ENCODE results near the gene ARRDC1. TPM values are rescaled to one million over a fixed set of nuclear protein-coding genes. Genes with fewer than 3 reads are reported as not detected.
A peak's percentile ranks its signal among the peaks of the same experiment; 100 is the strongest.

The ARRDC1 gene
- polyA plus RNA-seq (2011; rRNA removed), result 22.0 and 46.1 TPM in 2 replicates
- 17.2 and 31.7 TPM in 2 replicates for polyA minus RNA-seq (2011; rRNA and poly(A)+ RNA removed)

GRCh38 chr9:137605121-137606004, at the start of gene ARRDC1:
ARRDC1 (plus strand) TSS chr9:137605686; CDS start chr9:137605718, 32 bp downstream.
- TF ChIP-seq CTCF (IDR thresholded peaks at IDR 0.05; ENCODE audit: insufficient read depth, low read depth, low read length), result no peak
- Histone ChIP-seq H3K4me3 (ENCODE audit: low read depth, low read length) (peak within 1 kb of the TSS; percentile 73), H3K36me3 (ENCODE audit: control insufficient read depth, insufficient read depth, low read length) (no peaks in the 10 kb centered on the region), H3K27me3 (ENCODE audit: control insufficient read depth, insufficient read depth, low read length) (no peaks in the 10 kb centered on the region; the same call in 1 of the 2 replicates)
- ChIA-PET POLR2A (interaction anchor here (0.6 kb wide), 1 partner anchor 45 kb away, joined by 3 read pairs; no protein-coding TSS in a partner anchor), CTCF (no interaction called here)
- DNase-seq (ENCODE audit: low read depth), result no peak

GRCh38 chr9:137556069-137556838, 49.2 kb upstream of the ARRDC1 start:
- no peak for DNase-seq (ENCODE audit: low read depth)
- Histone ChIP-seq H3K36me3 (ENCODE audit: control insufficient read depth, insufficient read depth, low read length) (peaks cover 21% of the 10 kb centered on the region), H3K4me3 (ENCODE audit: low read depth, low read length) (no peak overlapping the region), H3K27me3 (ENCODE audit: control insufficient read depth, insufficient read depth, low read length) (no peaks in the 10 kb centered on the region)
- TF ChIP-seq CTCF (IDR thresholded peaks at IDR 0.05; ENCODE audit: insufficient read depth, low read depth, low read length), result no peak
- CTCF ChIA-PET, result no interaction called here
- POLR2A ChIA-PET, result no interaction called here

GRCh38 chr9:137558127-137558526, 47.4 kb upstream of the ARRDC1 start:
- ChIA-PET CTCF (interaction anchor here (0.7 kb wide), 1 partner anchor 323 kb away, joined by 3 read pairs; no protein-coding TSS in a partner anchor), POLR2A (no interaction called here)
- peaks cover 23% of the 10 kb centered on the region for H3K36me3 ChIP-seq (ENCODE audit: control insufficient read depth, insufficient read depth, low read length)
- DNase-seq (ENCODE audit: low read depth), result no peak
- TF ChIP-seq CTCF (IDR thresholded peaks at IDR 0.05; ENCODE audit: insufficient read depth, low read depth, low read length), result no peak
- no peak overlapping the region for H3K4me3 ChIP-seq (ENCODE audit: low read depth, low read length)
- no peaks in the 10 kb centered on the region for H3K27me3 ChIP-seq (ENCODE audit: control insufficient read depth, insufficient read depth, low read length)

- no peak for TF ChIP-seq CTCF (IDR thresholded peaks at IDR 0.05; ENCODE audit: insufficient read depth, low read depth, low read length)
- ChIA-PET POLR2A (no interaction called here), CTCF (interaction anchor here (0.7 kb wide), 1 partner anchor 12 kb away, joined by 3 read pairs; the partner anchor contains the start of gene MRPL41)
- DNase-seq (ENCODE audit: low read depth), result no peak
- Histone ChIP-seq H3K4me3 (ENCODE audit: low read depth, low read length) (no peak overlapping the region), H3K36me3 (ENCODE audit: control insufficient read depth, insufficient read depth, low read length) (peaks cover 16% of the 10 kb centered on the region), H3K27me3 (ENCODE audit: control insufficient read depth, insufficient read depth, low read length) (no peaks in the 10 kb centered on the region)
Observed at GRCh38 chr9:137564134-137564533, 41.4 kb upstream of the ARRDC1 start.

Data from BJ (cell line).